Measurements from ENCODE around the gene SLC12A7. TPM values are rescaled to one million over a fixed set of nuclear protein-coding genes. Genes with fewer than 3 reads are reported as not detected.

Gene SLC12A7
- total RNA-seq, 1 experiment from 2014 or later = 30.8 TPM

DNA sequence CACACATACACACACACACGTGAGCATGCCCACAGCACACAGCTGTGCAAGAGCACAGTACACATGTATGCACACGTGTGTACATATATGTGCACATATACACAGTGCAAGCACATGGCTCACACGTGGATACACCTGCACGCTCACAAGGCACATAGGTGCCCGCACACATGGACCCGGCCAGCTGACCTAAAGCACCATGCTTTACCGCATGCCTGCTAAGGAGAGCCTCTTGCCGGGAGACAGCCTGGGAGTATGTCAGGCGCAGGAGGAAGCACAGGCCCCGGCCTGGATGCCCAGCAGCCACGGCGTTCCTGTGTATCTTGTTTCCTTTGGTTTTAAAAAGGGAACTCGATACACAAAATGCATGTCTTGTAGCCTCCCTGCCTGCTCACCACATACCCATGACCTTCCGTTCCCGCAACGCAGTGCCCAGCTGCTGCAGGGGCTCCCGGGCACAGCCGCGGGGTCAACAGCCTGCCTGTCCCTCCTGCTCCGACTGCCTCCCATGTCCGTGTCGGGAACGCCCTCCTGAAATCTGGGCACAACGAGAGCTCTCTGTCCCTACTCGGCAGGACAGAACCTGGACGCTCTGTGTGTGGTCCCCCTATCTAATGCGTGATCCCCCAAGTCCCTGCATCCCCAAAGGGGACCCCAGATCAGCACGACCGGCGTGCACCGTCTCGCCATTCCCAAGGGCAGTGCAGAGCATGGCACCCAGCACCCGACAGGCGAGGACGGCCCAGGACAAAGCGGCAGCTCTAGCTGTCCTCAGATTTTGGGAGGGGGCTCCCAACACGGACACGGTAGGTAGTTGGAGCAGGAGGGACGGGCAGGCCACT is 3.6 kb downstream of the SLC12A7 start:
- H2BK5ac ChIP-seq (ENCODE audit: insufficient read length, low read length) = no peak overlapping the region

More for the DNA sequence above, 3.6 kb downstream of the SLC12A7 start:
- H4K91ac ChIP-seq (ENCODE audit: insufficient read length, low read depth, low read length) = no peak overlapping the region
- no peak overlapping the region for H3K18ac ChIP-seq (ENCODE audit: insufficient read length, low read depth, low read length)
- no peak overlapping the region for H3T11ph ChIP-seq (ENCODE audit: low read length)
- TF ChIP-seq, protein P1, sequence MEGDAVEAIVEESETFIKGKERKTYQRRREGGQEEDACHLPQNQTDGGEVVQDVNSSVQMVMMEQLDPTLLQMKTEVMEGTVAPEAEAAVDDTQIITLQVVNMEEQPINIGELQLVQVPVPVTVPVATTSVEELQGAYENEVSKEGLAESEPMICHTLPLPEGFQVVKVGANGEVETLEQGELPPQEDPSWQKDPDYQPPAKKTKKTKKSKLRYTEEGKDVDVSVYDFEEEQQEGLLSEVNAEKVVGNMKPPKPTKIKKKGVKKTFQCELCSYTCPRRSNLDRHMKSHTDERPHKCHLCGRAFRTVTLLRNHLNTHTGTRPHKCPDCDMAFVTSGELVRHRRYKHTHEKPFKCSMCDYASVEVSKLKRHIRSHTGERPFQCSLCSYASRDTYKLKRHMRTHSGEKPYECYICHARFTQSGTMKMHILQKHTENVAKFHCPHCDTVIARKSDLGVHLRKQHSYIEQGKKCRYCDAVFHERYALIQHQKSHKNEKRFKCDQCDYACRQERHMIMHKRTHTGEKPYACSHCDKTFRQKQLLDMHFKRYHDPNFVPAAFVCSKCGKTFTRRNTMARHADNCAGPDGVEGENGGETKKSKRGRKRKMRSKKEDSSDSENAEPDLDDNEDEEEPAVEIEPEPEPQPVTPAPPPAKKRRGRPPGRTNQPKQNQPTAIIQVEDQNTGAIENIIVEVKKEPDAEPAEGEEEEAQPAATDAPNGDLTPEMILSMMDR (conservative IDR thresholded peaks at IDR 0.05) = no peak
- peaks cover 0 to 8% (median 0%) of the 10 kb centered on the region in 3 experiments; a peak in 1 of 7 replicates for H3K36me3 Mint-ChIP-seq (ENCODE audit: insufficient read depth in 1 of 3, low read depth in 3 of 3)
- H3K27me3 Mint-ChIP-seq (ENCODE audit: low read depth) = peaks cover 3% of the 10 kb centered on the region
- H3K4me2 ChIP-seq (ENCODE audit: insufficient read depth, insufficient read length, low read length) = no peak overlapping the region
- H2AK5ac ChIP-seq (ENCODE audit: insufficient read length, low read length) = no peak overlapping the region
- H3K4me1 Mint-ChIP-seq = peaks cover 34 to 57% of the 10 kb centered on the region in 2 experiments
- peaks cover 7% of the 10 kb centered on the region for H3K23me2 ChIP-seq (ENCODE audit: insufficient read length, low read depth, low read length, poor library complexity, severe bottlenecking)
- no peak overlapping the region for H3K4ac ChIP-seq (ENCODE audit: low read depth, low read length)
- no peak overlapping the region for H4K8ac ChIP-seq (replicated peaks; ENCODE audit: insufficient read length, low read depth, low read length)
- H4K20me1 ChIP-seq (ENCODE audit: control insufficient read depth, insufficient read depth, insufficient read length) = peaks cover 3% of the 10 kb centered on the region
- no peak overlapping the region for H2BK12ac ChIP-seq (ENCODE audit: insufficient read length, low read depth, low read length)
- DNase-seq = no peak
- no peak overlapping the region for H4K5ac ChIP-seq (ENCODE audit: insufficient read length, low read depth, low read length)
- no peak overlapping the region for H3K56ac ChIP-seq (ENCODE audit: insufficient read length, low read depth, low read length)
- no peak overlapping the region for H2AFZ ChIP-seq (ENCODE audit: low read length)
- peak overlapping the region in 1 of 2 experiments; percentile 46; a peak in 3 of 5 replicates for H3K4me3 Mint-ChIP-seq
- H3K9ac ChIP-seq (ENCODE audit: extremely low read depth, insufficient read length, low read length) = no peak overlapping the region
- peaks cover 12% of the 10 kb centered on the region; the same call in 1 of the 2 replicates for H3K4me1 ChIP-seq (ENCODE audit: insufficient read depth, low read length)
- H3K79me1 ChIP-seq (ENCODE audit: insufficient read depth, low read depth, low read length, poor library complexity, severe bottlenecking) = peaks cover 6% of the 10 kb centered on the region
- no peak overlapping the region for H2BK20ac ChIP-seq (ENCODE audit: low read depth, low read length, poor library complexity, severe bottlenecking)
- peaks cover 2% of the 10 kb centered on the region; the same call in 1 of the 2 replicates for H3K79me2 ChIP-seq (ENCODE audit: insufficient read depth, low read length)
- H3K27ac Mint-ChIP-seq = peak overlapping the region in 2 of 3 experiments; percentile 92 to 93; a peak in 5 of 7 replicates
- H3K27ac ChIP-seq (ENCODE audit: insufficient read length, low read depth, low read length) = no peak overlapping the region
- peak overlapping the region; percentile 0; the same call in 1 of the 2 replicates for H3K14ac ChIP-seq (ENCODE audit: insufficient read depth, low read length)
- H3K27me3 ChIP-seq (ENCODE audit: insufficient read depth, low read length) = no peaks in the 10 kb centered on the region
- H3K9me3 Mint-ChIP-seq = no peaks in the 10 kb centered on the region
- H3K9me3 ChIP-seq (ENCODE audit: control insufficient read depth, low read depth, low read length) = no peaks in the 10 kb centered on the region
- no peak overlapping the region for H2BK120ac ChIP-seq (ENCODE audit: low read depth, low read length, poor library complexity, severe bottlenecking)
- no peak overlapping the region for H2BK15ac ChIP-seq (ENCODE audit: low read depth, low read length)
- WGBS (ENCODE audit: extremely low coverage, insufficient read length, low lambda C conversion rate) = no CpG with 5 or more reads among the region's 39 CpGs
- no peak overlapping the region for H3K23ac ChIP-seq (ENCODE audit: insufficient read length, low read depth, low read length)

Measured in H9 (cell line).